22Rv1 (cell line): ENCODE measurements around the gene SENP8.

Experiments
- ZFX ChIP-seq: fragments of 450-650 bp; IDR thresholded peaks from 2 replicates; pipeline ENCODE4 v1.6.1; 2017; ENCODE audit warnings: antibody characterized with exemption, borderline replicate concordance
- TF ChIP-seq, protein P1 (sequence below): fragments of 450-650 bp; IDR thresholded peaks from 2 replicates; pipeline ENCODE4 v1.5.1; 2017; ENCODE audit warnings: mild to moderate bottlenecking

DNA sequence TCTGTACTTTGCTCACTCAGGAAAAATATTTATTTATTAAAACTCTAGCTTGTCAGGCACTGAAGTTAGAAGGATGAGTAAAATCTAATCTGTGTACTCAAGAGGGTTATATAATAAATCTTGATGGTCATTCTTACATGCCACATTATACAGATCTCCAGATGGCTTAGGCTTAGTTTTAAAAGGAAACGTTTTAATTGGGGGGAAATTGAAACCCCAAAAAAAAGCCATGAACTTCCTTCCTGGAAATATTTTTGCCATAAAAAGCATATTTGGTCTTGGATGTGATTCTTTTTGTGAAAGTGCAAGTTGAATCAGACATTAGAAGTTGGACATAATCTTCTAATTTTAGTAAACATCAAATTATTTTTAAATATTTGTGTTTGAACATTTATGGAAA, 6.0 kb downstream of the SENP8 start:
- TF ChIP-seq, protein P1, sequence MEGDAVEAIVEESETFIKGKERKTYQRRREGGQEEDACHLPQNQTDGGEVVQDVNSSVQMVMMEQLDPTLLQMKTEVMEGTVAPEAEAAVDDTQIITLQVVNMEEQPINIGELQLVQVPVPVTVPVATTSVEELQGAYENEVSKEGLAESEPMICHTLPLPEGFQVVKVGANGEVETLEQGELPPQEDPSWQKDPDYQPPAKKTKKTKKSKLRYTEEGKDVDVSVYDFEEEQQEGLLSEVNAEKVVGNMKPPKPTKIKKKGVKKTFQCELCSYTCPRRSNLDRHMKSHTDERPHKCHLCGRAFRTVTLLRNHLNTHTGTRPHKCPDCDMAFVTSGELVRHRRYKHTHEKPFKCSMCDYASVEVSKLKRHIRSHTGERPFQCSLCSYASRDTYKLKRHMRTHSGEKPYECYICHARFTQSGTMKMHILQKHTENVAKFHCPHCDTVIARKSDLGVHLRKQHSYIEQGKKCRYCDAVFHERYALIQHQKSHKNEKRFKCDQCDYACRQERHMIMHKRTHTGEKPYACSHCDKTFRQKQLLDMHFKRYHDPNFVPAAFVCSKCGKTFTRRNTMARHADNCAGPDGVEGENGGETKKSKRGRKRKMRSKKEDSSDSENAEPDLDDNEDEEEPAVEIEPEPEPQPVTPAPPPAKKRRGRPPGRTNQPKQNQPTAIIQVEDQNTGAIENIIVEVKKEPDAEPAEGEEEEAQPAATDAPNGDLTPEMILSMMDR = no peak
- TF ChIP-seq ZFX = no peak
